Measurements from ENCODE around the gene ORC2.
"Not testable (repeated sequence)": the region's sequence is repeated elsewhere in the genome, so short reads cannot be mapped to it uniquely, and the experiment has no call there.

ORC2 gene

GRCh38 chr2:200939832-200940231 lies 23.6 kb downstream of the ORC2 start:
- DNase-seq: no peak

- DNase-seq: no peak
Measured at GRCh38 chr2:200930947-200931626, 32.4 kb downstream of the ORC2 start.

- no peak for DNase-seq
Measured at GRCh38 chr2:200929334-200930249, 33.9 kb downstream of the ORC2 start.

- DNase-seq: no peak
Measured at GRCh38 chr2:200922439-200922838, 41.0 kb downstream of the ORC2 start.

GRCh38 chr2:200913654-200914053 lies 49.8 kb downstream of the ORC2 start:
- no peak for DNase-seq

- no peak for DNase-seq
Measured at GRCh38 chr2:200909958-200910357, 53.5 kb downstream of the ORC2 start.

- peak in 54 of 58 donors; percentile 3 to 80 (median 47) for DNase-seq
Measured at GRCh38 chr2:200905618-200906296, 57.7 kb downstream of the ORC2 start.

GRCh38 chr2:200901459-200902072 lies 61.9 kb downstream of the ORC2 start:
- peak in 33 of 58 donors; percentile 0 to 58 (median 12) for DNase-seq

GRCh38 chr2:200899482-200899881 lies 64.0 kb downstream of the ORC2 start:
- DNase-seq: no peak

GRCh38 chr2:200888704-200889625 lies 74.5 kb downstream of the ORC2 start, which contains the start of the genes NIF3L1 and PPIL3:
NIF3L1 (plus strand) TSS chr2:200889371; CDS start chr2:200891944, 2,573 bp downstream.
PPIL3 (minus strand) TSS chr2:200889077; CDS start chr2:200887615, 1,462 bp downstream.
- DNase-seq: peak; percentile 63 to 97 (median 90)

- not testable (repeated sequence) for DNase-seq
Measured at GRCh38 chr2:200881715-200882249, 81.7 kb downstream of the ORC2 start.

- no peak for DNase-seq
Measured at GRCh38 chr2:200878289-200878880, 85.1 kb downstream of the ORC2 start.

GRCh38 chr2:200877443-200877842 lies 86.0 kb downstream of the ORC2 start:
- no peak for DNase-seq

- no peak for DNase-seq
Measured at GRCh38 chr2:200873560-200873959, 89.9 kb downstream of the ORC2 start.

- no peak for DNase-seq
Measured at GRCh38 chr2:200871151-200871550, 92.3 kb downstream of the ORC2 start.

GRCh38 chr2:200869014-200869413 lies 94.4 kb downstream of the ORC2 start:
- no peak for DNase-seq

GRCh38 chr2:200864176-200865034 lies 99.1 kb downstream of the ORC2 start, which contains the start of gene CLK1:
CLK1 (minus strand) TSS chr2:200864658; CDS start chr2:200861862, 2,796 bp downstream.
- peak; percentile 71 to 98 (median 93) for DNase-seq

GRCh38 chr2:200863782-200864175 lies 99.7 kb downstream of the ORC2 start:
- peak in 17 of 58 donors; percentile 19 to 73 (median 50) for DNase-seq
